Cardiac muscle cell (in vitro differentiated cells and primary cell): Measurements from ENCODE around the gene UBAC1. TPM values are rescaled to one million over a fixed set of nuclear protein-coding genes. Genes with fewer than 3 reads are reported as not detected.
A peak's percentile ranks its signal among the peaks of the same experiment; 100 is the strongest.

Source experiments
- DNase-seq, 2 donors: peaks; one replicate each; pipeline versions ENCODE4 v3.0.0 to v3.0.0-alpha.2; 2010 to 2017; ENCODE audit warnings: low read depth in 1 of 2, low spot score in 1 of 2
- H3K27ac ChIP-seq: fragments of 200-600 bp; sonication (generic); 2 replicates; pipeline ENCODE4 v1.5.1; 2016
- H3K27me3 ChIP-seq: fragments of 200-600 bp; sonication (generic); 2 replicates; pipeline ENCODE4 v1.6.0; 2016; ENCODE audit warnings: control low read depth
- H3K36me3 ChIP-seq: fragments of 200-600 bp; sonication (generic); 2 replicates; pipeline ENCODE4 v1.5.1; 2016; ENCODE audit warnings: control low read depth
- H3K4me1 ChIP-seq: fragments of 200-600 bp; sonication (generic); 2 replicates; pipeline ENCODE4 v1.8.1; 2017; ENCODE audit warnings: low read depth, mild to moderate bottlenecking, mixed run types
- H3K4me3 ChIP-seq: fragments of 200-600 bp; sonication (generic); 2 replicates; pipeline ENCODE4 v1.5.1; 2016; ENCODE audit warnings: mild to moderate bottlenecking
- H3K9me3 ChIP-seq: fragments of 200-600 bp; sonication (generic); 2 replicates; pipeline ENCODE4 v1.5.1; 2017; ENCODE audit warnings: low read depth, mild to moderate bottlenecking, control low read depth
- CTCF ChIP-seq: IDR thresholded peaks from 2 replicates; pipeline ENCODE4 v1.5.1; 2012; ENCODE audit warnings: low read depth, mild to moderate bottlenecking, low read length
- polyA plus RNA-seq: library from polyadenylated mRNA; unstranded; fragments of >200 nt; fragmentation: Nextera tagmentation; extraction: Ambion mirVana; gene quantifications from 2 replicates; pipeline ENCODE4 v1.2.1, GENCODE V29; 2016
- total RNA-seq: library from RNA; depleted of rRNA; stranded (reverse); fragments of >200 nt; gene quantifications from 2 replicates; pipeline ENCODE4 v1.2.3, GENCODE V29; 2016

The UBAC1 gene
- total and polyA plus RNA-seq, 2 experiments from 2014 or later = 60.1 to 66.4 TPM

DNA sequence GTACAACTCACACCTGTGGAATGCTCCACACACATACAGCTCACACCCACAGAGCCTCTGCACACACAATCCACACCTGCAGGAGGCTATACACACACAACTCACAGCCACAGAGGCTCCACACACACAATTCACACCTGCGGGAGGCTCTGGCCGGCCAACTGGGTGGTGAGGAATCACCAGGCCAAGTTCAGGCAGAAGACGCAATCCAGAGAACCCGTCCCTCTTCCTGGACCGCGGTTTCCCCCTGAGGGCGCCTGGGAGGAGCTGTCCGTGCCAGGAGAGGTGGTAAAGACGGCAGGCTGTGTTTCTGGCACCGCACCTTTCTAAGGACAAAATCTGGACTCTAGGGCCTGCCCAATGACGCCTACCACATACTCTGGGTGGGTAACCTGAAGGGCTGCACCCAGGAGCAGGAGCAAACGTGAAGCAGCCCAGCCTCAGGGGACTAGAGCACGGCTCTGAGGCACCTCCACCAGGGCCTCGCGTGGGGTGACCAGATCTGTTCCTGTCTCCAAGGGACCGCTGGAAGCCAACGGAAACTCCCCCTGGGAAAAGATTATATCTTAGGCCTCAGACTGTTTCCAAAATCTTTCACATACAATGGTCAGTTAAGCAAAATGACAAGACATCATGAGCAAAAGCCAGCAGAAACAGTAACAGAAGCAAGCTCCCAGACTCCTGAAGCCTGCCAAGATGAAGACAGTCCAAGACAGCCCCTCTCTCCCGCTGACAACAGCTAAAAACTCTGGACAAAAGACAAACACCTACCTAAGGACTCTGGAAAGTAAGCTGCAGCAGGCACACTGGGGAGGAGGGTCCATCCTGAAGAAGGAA, 70.8 kb downstream of the UBAC1 start:
- Histone ChIP-seq H3K4me3 (no peak overlapping the region), H3K9me3 (no peaks in the 10 kb centered on the region), H3K36me3 (no peaks in the 10 kb centered on the region), H3K27ac (peak overlapping the region; percentile 28), H3K4me1 (peaks cover 39% of the 10 kb centered on the region), H3K27me3 (no peaks in the 10 kb centered on the region)
- TF ChIP-seq CTCF = no peak
- no peak for DNase-seq

- TF ChIP-seq CTCF = no peak
- Histone ChIP-seq H3K36me3 (no peaks in the 10 kb centered on the region), H3K4me3 (no peak overlapping the region), H3K4me1 (peaks cover 39% of the 10 kb centered on the region), H3K27me3 (no peaks in the 10 kb centered on the region), H3K27ac (no peak overlapping the region), H3K9me3 (no peaks in the 10 kb centered on the region)
- no peak for DNase-seq
Measured at GRCh38 chr9:135889564-135890189, 71.5 kb downstream of the UBAC1 start.

GRCh38 chr9:135888766-135889394, 72.3 kb downstream of the UBAC1 start:
- Histone ChIP-seq H3K4me1 (peaks cover 39% of the 10 kb centered on the region), H3K27ac (no peak overlapping the region)
- no peak for DNase-seq

GRCh38 chr9:135888126-135888765, 72.9 kb downstream of the UBAC1 start:
- H3K27me3 ChIP-seq = no peaks in the 10 kb centered on the region
- no peak for TF ChIP-seq CTCF
- DNase-seq = no peak
- H3K36me3 ChIP-seq = no peaks in the 10 kb centered on the region
- peak overlapping the region; percentile 74 for H3K27ac ChIP-seq
- no peak overlapping the region for H3K4me3 ChIP-seq
- H3K9me3 ChIP-seq = no peaks in the 10 kb centered on the region
- peaks cover 39% of the 10 kb centered on the region for H3K4me1 ChIP-seq

More at GRCh38 chr9:135888766-135889394, 72.3 kb downstream of the UBAC1 start:
- Histone ChIP-seq H3K4me3 (no peak overlapping the region), H3K9me3 (no peaks in the 10 kb centered on the region), H3K36me3 (no peaks in the 10 kb centered on the region), H3K27me3 (no peaks in the 10 kb centered on the region)
- no peak for TF ChIP-seq CTCF

- H3K9me3 ChIP-seq = no peaks in the 10 kb centered on the region
- no peak for TF ChIP-seq CTCF
- no peaks in the 10 kb centered on the region for H3K27me3 ChIP-seq
- H3K36me3 ChIP-seq = no peaks in the 10 kb centered on the region
- H3K27ac ChIP-seq = peak overlapping the region; percentile 74
- H3K4me3 ChIP-seq = no peak overlapping the region
- H3K4me1 ChIP-seq = peaks cover 39% of the 10 kb centered on the region
- DNase-seq = peak in 1 of 2 donors; percentile 28
Measured at GRCh38 chr9:135887585-135888050, 73.6 kb downstream of the UBAC1 start.
